A549 (cell line): ENCODE results near the gene ITPR3. TPM values are rescaled to one million over a fixed set of nuclear protein-coding genes. Genes with fewer than 3 reads are reported as not detected.

ENCODE experiments used
- ATAC-seq, 2 experiments: fragments of 200-7000 bp in 1 of 2; fragments of >200 bp in 1 of 2; cut with Nextera tagmentation in 1 of 2; cut with Tn5 transposase in 1 of 2; 3 replicates each; pipeline versions ENCODE4 v1.8.0 to v1.9.1; 2018 to 2020; ENCODE audit warnings: mild to moderate bottlenecking in 1 of 2, moderate library complexity in 1 of 2
- CTCF ChIA-PET: fragments of 300-600 bp; sonication (Branson Sonifier 250); formaldehyde crosslinking; extraction: SDS; loops from one replicate; lab custom pipeline; 2021; ENCODE audit warnings: antibody characterized with exemption, inconsistent platforms; lab: Yijun Ruan, JAX
- POLR2A ChIA-PET: fragments of 350-600 bp; formaldehyde crosslinking; extraction: SDS; loops from one replicate; lab custom pipeline; 2021; ENCODE audit warnings: antibody characterized with exemption, inconsistent platforms; lab: Yijun Ruan, JAX
- DNase-seq, 2 experiments: peaks; one replicate each; pipeline versions ENCODE4 v3.0.0 to v3.0.0-alpha.2; 2011 to 2016; ENCODE audit warnings: low read depth in 1 of 2, low spot score in 1 of 2
- FAIRE-seq: peaks from 2 replicates; lab custom pipeline; 2011; peaks lifted over from hg19 to GRCh38; lab: Jason Lieb, UNC
- H3K27ac ChIP-seq, 2 experiments: fragments of >200 bp; sonication (Bioruptor Twin); formaldehyde crosslinking; 3 replicates each; pipeline ENCODE4 v1.5.1; 2016 to 2017
- H3K4me1 ChIP-seq: fragments of >200 bp; sonication (Bioruptor Twin); formaldehyde crosslinking; 3 replicates; pipeline ENCODE4 v1.6.1; 2016
- H3K4me2 ChIP-seq: fragments of >200 bp; sonication (Bioruptor Twin); formaldehyde crosslinking; 3 replicates; pipeline ENCODE4 v1.6.1; 2016
- H3K4me3 ChIP-seq: fragments of >200 bp; sonication (Bioruptor Twin); formaldehyde crosslinking; 3 replicates; pipeline ENCODE4 v1.5.1; 2016
- H3K9me3 ChIP-seq: fragments of >200 bp; sonication (Bioruptor Twin); formaldehyde crosslinking; 3 replicates; pipeline ENCODE4 v1.6.1; 2016
- BCL3 ChIP-seq: fragments of >200 bp; sonication (Bioruptor Twin); formaldehyde crosslinking; IDR thresholded peaks from 3 replicates; pipeline ENCODE4 v1.6.1; 2016
- CHD2 ChIP-seq: fragments of 150-350 bp; IDR thresholded peaks from 2 replicates; pipeline ENCODE4 v1.6.1; 2014; ENCODE audit warnings: low read length; ENCODE audit not compliant: partially characterized antibody
- CHD4 ChIP-seq: fragments of 200-600 bp; sonication (generic); IDR thresholded peaks from 2 replicates; pipeline ENCODE4 v1.6.1; 2016; ENCODE audit warnings: antibody characterized with exemption, mild to moderate bottlenecking, borderline replicate concordance
- CTCF ChIP-seq: fragments of >200 bp; sonication (Bioruptor Twin); formaldehyde crosslinking; IDR thresholded peaks from 3 replicates; pipeline ENCODE4 v1.5.1; 2016
- EHF ChIP-seq: fragments of 250-450 bp; sonication (Bioruptor Pico); IDR thresholded peaks from 2 replicates; pipeline ENCODE4 v1.5.0; 2020; ENCODE audit warnings: mild to moderate bottlenecking
- EP300 ChIP-seq, 2 experiments: fragments of >200 bp; sonication (Bioruptor Twin); formaldehyde crosslinking; IDR thresholded peaks; 2 replicates in 1 of 2; 3 replicates in 1 of 2; pipeline ENCODE4 v1.6.1; 2016 to 2017
- ESRRA ChIP-seq: fragments of 150-350 bp; IDR thresholded peaks from 2 replicates; pipeline ENCODE4 v1.6.1; 2014; ENCODE audit warnings: mild to moderate bottlenecking, low read length, borderline replicate concordance
- HDAC2 ChIP-seq: fragments of 200-600 bp; sonication (generic); IDR thresholded peaks from 2 replicates; pipeline ENCODE4 v1.6.1; 2016
- HMGXB4 ChIP-seq: fragments of 250-450 bp; sonication (Bioruptor Pico); IDR thresholded peaks from 2 replicates; pipeline ENCODE4 v1.5.0; 2021; ENCODE audit warnings: mild to moderate bottlenecking, moderate library complexity, borderline replicate concordance
- JUN ChIP-seq, 2 experiments: fragments of >200 bp; sonication (Bioruptor Twin); formaldehyde crosslinking; IDR thresholded peaks; 2 replicates in 1 of 2; 3 replicates in 1 of 2; pipeline ENCODE4 v1.6.1; 2016 to 2017
- JUNB ChIP-seq: fragments of >200 bp; sonication (Bioruptor Twin); formaldehyde crosslinking; IDR thresholded peaks from 2 replicates; pipeline ENCODE4 v1.6.1; 2016
- KDM1A ChIP-seq: fragments of 200-600 bp; sonication (generic); IDR thresholded peaks from 2 replicates; pipeline ENCODE4 v1.6.1; 2016; ENCODE audit warnings: low read depth, mild to moderate bottlenecking
- KDM5A ChIP-seq: fragments of 200-600 bp; sonication (generic); IDR thresholded peaks from 2 replicates; pipeline ENCODE4 v1.6.1; 2016; ENCODE audit warnings: antibody characterized with exemption, mild to moderate bottlenecking
- MAFK ChIP-seq: fragments of 450-650 bp; IDR thresholded peaks from 2 replicates; pipeline ENCODE4 v1.6.1; 2014; ENCODE audit not compliant: partially characterized antibody
- MYC ChIP-seq: IDR thresholded peaks from 2 replicates; pipeline ENCODE4 v1.6.1; 2012; ENCODE audit warnings: mild to moderate bottlenecking, inconsistent platforms, low read length, improper control_type of control experiment, borderline replicate concordance
- NFE2L2 ChIP-seq: fragments of 150-350 bp; conservative IDR thresholded peaks from 2 replicates; pipeline ENCODE4 v1.6.1; 2014; ENCODE audit warnings: low read length
- NR3C1 ChIP-seq: fragments of >200 bp; sonication (Bioruptor Twin); formaldehyde crosslinking; IDR thresholded peaks from 3 replicates; pipeline ENCODE4 v1.6.1; 2017
- REST ChIP-seq: fragments of 200-600 bp; sonication (generic); IDR thresholded peaks from 2 replicates; pipeline ENCODE4 v1.6.1; 2016; ENCODE audit warnings: antibody characterized with exemption, mild to moderate bottlenecking, moderate library complexity
- TFCP2L1 ChIP-seq: fragments of 250-450 bp; sonication (Bioruptor Pico); IDR thresholded peaks from 2 replicates; pipeline ENCODE4 v1.5.0; 2021; ENCODE audit warnings: mild to moderate bottlenecking
- USF2 ChIP-seq: fragments of 450-650 bp; IDR thresholded peaks from 2 replicates; pipeline ENCODE4 v1.6.1; 2014; ENCODE audit warnings: antibody characterized with exemption
- ZSCAN20 ChIP-seq: fragments of 250-450 bp; sonication (Bioruptor Pico); IDR thresholded peaks from 2 replicates; pipeline ENCODE4 v1.8.0; 2022; ENCODE audit warnings: mild to moderate bottlenecking, moderate library complexity
- WGBS: methylation state at CpG from one replicate; pipeline ENCODE4 v1.1.6; 2017; ENCODE audit errors: missing lambda C conversion rate; 5-methylcytosine and 5-hydroxymethylcytosine counted together
- polyA plus RNA-seq, 4 experiments: library from polyadenylated mRNA; depleted of rRNA in 3 of 4; stranded (reverse); fragments of >200 nt; fragmentation: RNase III in 1 of 4; extraction: RNeasy Plus Mini Kit Qiagen cat#74134 plus additional on column Dnase treatment in 1 of 4; gene quantifications; 2 replicates in 3 of 4; 3 replicates in 1 of 4; pipeline ENCODE4 v1.2.3, GENCODE V29; 2011 to 2017

Gene ITPR3
- polyA plus RNA-seq, 2 of the 4 experiments (the other 2 are of a cell fraction): 17.6 to 20.8 TPM

GRCh38 chr6:33663727-33664449 lies 42.8 kb downstream of the ITPR3 start:
- H3K27ac ChIP-seq: no peak overlapping the region
- no peak for FAIRE-seq
- no peak for ATAC-seq
- H3K9me3 ChIP-seq: no peaks in the 10 kb centered on the region
- peaks cover 6% of the 10 kb centered on the region; the same call in 2 of the 3 replicates for H3K4me1 ChIP-seq
- H3K4me2 ChIP-seq: no peak overlapping the region
- DNase-seq: no peak
- no peak overlapping the region for H3K4me3 ChIP-seq
- CTCF ChIA-PET: interaction anchor here (0.6 to 1.4 kb wide), 4 partner anchors 9 to 38 kb away, joined by 3 to 4 read pairs (median 4); no protein-coding TSS in a partner anchor
- TF ChIP-seq MYC (no peak), USF2 (no peak), BCL3 (no peak), HMGXB4 (CRISPR knock-in tag) (no peak), KDM1A (no peak), JUNB (no peak), NR3C1 (no peak), ESRRA (no peak), KDM5A (no peak), CTCF (no peak), TFCP2L1 (no peak), ZSCAN20 (no peak)
- WGBS: 99% methylated on average over 15 of the region's 16 CpGs
- POLR2A ChIA-PET: no interaction called here

DNA sequence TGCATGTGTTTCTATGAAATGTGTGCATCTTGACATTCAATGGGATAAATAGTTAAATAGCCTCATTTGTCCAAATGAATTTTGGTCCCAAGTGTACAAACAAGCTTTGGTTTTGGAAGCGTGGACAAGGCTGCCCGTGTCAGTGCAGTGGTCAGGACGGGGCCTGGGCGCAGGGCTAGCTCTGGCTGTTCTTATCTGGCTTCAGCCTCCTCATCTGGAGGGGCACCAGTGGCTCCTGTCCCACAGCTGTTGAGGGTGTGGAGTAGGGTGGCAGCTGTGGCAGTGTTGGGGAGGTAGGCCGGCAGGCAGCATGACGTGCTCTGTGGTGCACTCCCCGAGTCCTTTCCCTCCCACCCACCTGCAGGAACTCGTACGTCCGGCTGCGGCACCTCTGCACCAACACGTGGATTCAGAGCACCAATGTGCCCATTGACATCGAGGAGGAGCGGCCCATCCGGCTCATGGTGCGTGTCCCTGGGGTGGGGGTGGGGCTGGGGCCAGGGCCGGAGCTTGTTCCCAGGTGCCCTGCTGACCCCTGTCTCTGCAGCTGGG lies 43.5 kb downstream of the ITPR3 start:
- FAIRE-seq: no peak
- POLR2A ChIA-PET: no interaction called here

More for the DNA sequence above, 43.5 kb downstream of the ITPR3 start:
- no peak overlapping the region for H3K27ac ChIP-seq
- no peak overlapping the region for H3K4me3 ChIP-seq
- CTCF ChIA-PET: interaction anchor here (0.6 to 2.4 kb wide), 5 partner anchors 8 to 79 kb away, joined by 3 to 6 read pairs (median 4); no protein-coding TSS in a partner anchor
- ATAC-seq (no peak), DNase-seq (no peak)
- no peak overlapping the region for H3K4me2 ChIP-seq
- peaks cover 9% of the 10 kb centered on the region; the same call in 2 of the 3 replicates for H3K4me1 ChIP-seq
- TF ChIP-seq EHF (CRISPR knock-in tag) (no peak), JUN (IDR thresholded peaks at IDR 0.05) (no peak), REST (no peak), CHD2 (no peak), CHD4 (no peak), EP300 (IDR thresholded peaks at IDR 0.05) (no peak), HDAC2 (no peak), MAFK (no peak), JUNB (no peak), NFE2L2 (no peak)
- 88% methylated on average over 10 of the region's 17 CpGs for WGBS
- H3K9me3 ChIP-seq: no peaks in the 10 kb centered on the region
